Measurements from ENCODE around the gene SCAMP5. TPM values are rescaled to one million over a fixed set of nuclear protein-coding genes. Genes with fewer than 3 reads are reported as not detected.

SCAMP5 gene
- total RNA-seq, 1 experiment from 2014 or later, result 6.2 TPM

DNA sequence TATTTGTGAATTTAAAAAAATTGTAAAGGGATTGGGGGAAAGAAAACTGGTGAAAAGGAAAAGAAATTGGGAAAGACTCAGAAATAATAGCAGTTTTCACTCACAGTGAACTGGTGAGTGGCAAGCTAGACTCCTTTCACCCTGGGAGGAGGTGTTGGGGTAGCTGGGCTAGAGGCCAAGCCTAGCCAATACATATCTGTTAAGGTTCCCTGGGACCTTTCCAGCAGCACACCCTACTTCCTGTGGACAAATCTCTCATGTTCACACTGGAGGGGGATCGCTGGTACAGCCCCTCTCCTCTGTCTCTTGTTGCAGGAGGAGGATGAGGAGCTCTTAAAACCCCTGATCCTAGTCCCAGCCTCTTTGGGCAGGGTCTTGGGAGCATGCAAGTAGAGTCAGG lies 35.1 kb upstream of the SCAMP5 start:
- no peak overlapping the region for H2AFZ ChIP-seq (ENCODE audit: low read depth, low read length, poor library complexity, severe bottlenecking)
- DNase-seq (ENCODE audit: low read depth, low spot score) (no peak), ATAC-seq (no peak)
- no peaks in the 10 kb centered on the region for H3K36me3 ChIP-seq (ENCODE audit: control insufficient read depth in 1 of 2, insufficient read depth in 2 of 2, low read length in 2 of 2)
- H3K9ac ChIP-seq (ENCODE audit: low read length), result no peak overlapping the region
- no peaks in the 10 kb centered on the region for H3K27me3 ChIP-seq (ENCODE audit: insufficient read depth, low read length)
- intact Hi-C loops (cut with micrococcal nuclease), result no loop called here
- RAD21 ChIA-PET (ENCODE audit: low non-redundant PET in 1 of 2, low total read pairs in 2 of 2, uncharacterized antibody in 2 of 2, unreplicated experiment in 2 of 2), result no interaction called here
- H3K9me3 ChIP-seq (ENCODE audit: control insufficient read depth in 1 of 2, insufficient read depth in 1 of 2, low read depth in 1 of 2, low read length in 2 of 2), result no peaks in the 10 kb centered on the region
- H3K4me2 ChIP-seq (ENCODE audit: low read length), result no peak overlapping the region
- H3K9me2 ChIP-seq (ENCODE audit: insufficient read depth), result no peaks in the 10 kb centered on the region
- no peak overlapping the region for H3K4me3 ChIP-seq (replicated peaks in 1 of 2; ENCODE audit: low read depth in 1 of 2, low read length in 2 of 2)
- TF ChIP-seq CEBPB (IDR thresholded peaks at IDR 0.05; ENCODE audit: low read depth) (no peak), RAD21 (IDR thresholded peaks at IDR 0.05; ENCODE audit: low read depth) (no peak), SRF (IDR thresholded peaks at IDR 0.05; ENCODE audit: low read depth) (no peak), CTCF (IDR thresholded peaks at IDR 0.05 in 2 of 3, conservative IDR thresholded peaks at IDR 0.05 in 1 of 3; ENCODE audit: borderline replicate concordance in 1 of 3, insufficient read depth in 1 of 3, low read depth in 2 of 3, low read length in 2 of 3) (no peak), POLR2AphosphoS5 (IDR thresholded peaks at IDR 0.05; ENCODE audit: low read depth, low read length) (no peak), ZNF274 (IDR thresholded peaks at IDR 0.05; ENCODE audit: low read depth, low read length) (no peak), REST (IDR thresholded peaks at IDR 0.05; ENCODE audit: low read depth) (no peak), SIN3A (IDR thresholded peaks at IDR 0.05; ENCODE audit: low read depth) (no peak), FOSL1 (IDR thresholded peaks at IDR 0.05; ENCODE audit: low read depth) (no peak)
- TF ChIP-seq, protein P1, sequence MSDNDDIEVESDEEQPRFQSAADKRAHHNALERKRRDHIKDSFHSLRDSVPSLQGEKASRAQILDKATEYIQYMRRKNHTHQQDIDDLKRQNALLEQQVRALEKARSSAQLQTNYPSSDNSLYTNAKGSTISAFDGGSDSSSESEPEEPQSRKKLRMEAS (IDR thresholded peaks at IDR 0.05), result no peak
- H4K20me1 ChIP-seq (ENCODE audit: insufficient read depth), result no peaks in the 10 kb centered on the region
- peaks cover 17 to 50% of the 10 kb centered on the region in 2 experiments for H3K4me1 ChIP-seq (ENCODE audit: control insufficient read depth in 1 of 2, insufficient read depth in 2 of 2, low read length in 2 of 2)
- CTCF ChIA-PET, result interaction anchor here (1.0 to 3.0 kb wide), 3 partner anchors 9 to 244 kb away, joined by 3 to 10 read pairs (median 4); no protein-coding TSS in a partner anchor
- BruUV-seq (replicated peaks), result no TSS peak
- POLR2A ChIA-PET, result interaction anchor here (0.8 kb wide), 1 partner anchor 10 kb away, joined by 3 read pairs; no protein-coding TSS in a partner anchor
- H3K79me2 ChIP-seq (ENCODE audit: insufficient read depth, low read length), result no peaks in the 10 kb centered on the region; the same call in 1 of the 2 replicates
- H3K27ac ChIP-seq (ENCODE audit: low read depth, low read length), result no peak overlapping the region
